GM21529 (cell line): ENCODE measurements around the gene TRAM1L1.

ENCODE experiments used
- ATAC-seq: cut with Tn5 transposase; IDR thresholded peaks from one replicate; pipeline ENCODE4 v1.9.1; 2021; ENCODE audit not compliant: unreplicated experiment

TRAM1L1 gene

DNA sequence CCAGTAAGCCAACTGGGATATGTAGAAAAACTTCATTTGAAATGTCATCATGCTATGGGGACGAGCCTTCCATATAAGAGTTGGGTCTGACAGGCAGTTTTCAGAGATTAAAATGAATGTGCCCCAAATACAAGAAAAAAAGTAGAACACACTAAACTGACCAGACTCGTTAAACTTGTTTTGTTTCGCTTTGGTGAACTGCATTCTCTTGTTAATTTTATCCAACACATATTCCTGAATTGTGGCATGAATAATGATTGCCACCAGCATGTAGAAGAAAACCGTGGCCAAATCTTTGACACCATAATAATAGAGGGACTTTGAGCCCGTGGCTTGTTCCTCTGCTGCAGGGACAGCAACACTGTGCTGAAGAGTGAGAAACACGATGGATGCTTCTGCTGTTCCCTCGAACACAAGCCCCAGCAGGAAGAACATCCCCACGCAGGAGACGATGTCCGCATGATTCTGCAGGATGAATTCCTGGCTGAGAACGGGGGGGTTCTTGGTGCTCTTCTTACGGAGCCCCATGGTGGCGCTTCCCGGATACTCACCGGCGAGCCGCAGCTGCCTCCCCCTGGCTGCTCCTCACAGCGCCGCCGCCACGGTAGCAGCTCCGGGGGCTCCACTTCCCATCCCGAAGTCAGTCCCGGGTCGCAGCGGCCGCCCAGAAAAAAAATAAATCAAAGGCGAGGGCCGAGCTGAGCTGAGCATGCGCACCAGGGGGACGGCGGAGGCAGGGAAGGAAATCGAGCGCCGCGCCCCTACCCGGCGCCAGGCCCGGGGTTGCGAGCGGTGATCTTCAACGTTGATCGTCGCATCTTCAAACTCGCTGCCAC is at the start of gene TRAM1L1:
Gene TRAM1L1 (minus strand): TSS at position 711 of the 836 bp plus-strand sequence. CDS start 183 bp downstream, at position 528.
- no peak for ATAC-seq

DNA sequence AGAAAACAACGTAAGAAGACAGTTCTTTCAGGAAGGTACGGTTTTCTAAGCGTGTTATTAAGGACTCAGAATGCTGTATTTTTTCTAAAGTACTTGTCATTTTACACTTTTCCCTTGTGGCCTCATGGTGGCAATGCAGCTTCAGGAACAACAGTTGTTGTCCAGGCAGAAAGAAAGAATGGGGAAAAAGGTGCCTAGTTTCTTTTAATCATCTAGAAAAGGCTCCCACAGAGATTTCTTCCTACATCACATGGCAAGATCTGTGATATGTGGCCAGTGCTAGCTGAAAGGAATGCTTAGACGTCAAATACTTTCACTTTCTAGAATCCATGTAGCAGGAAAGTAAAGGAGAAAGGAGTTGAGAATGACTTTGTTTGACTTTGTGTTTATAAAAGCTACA is 49.0 kb upstream of the TRAM1L1 start:
- peak; percentile 67 for ATAC-seq

- no peak for ATAC-seq
Measured at GRCh38 chr4:117096886-117097285, 11.5 kb upstream of the TRAM1L1 start.

- ATAC-seq: no peak
Measured at GRCh38 chr4:117096462-117096861, 11.1 kb upstream of the TRAM1L1 start.

GRCh38 chr4:117093571-117093970 is 8.2 kb upstream of the TRAM1L1 start:
- no peak for ATAC-seq

GRCh38 chr4:117077760-117078159 is 7.6 kb downstream of the TRAM1L1 start:
- ATAC-seq: no peak

DNA sequence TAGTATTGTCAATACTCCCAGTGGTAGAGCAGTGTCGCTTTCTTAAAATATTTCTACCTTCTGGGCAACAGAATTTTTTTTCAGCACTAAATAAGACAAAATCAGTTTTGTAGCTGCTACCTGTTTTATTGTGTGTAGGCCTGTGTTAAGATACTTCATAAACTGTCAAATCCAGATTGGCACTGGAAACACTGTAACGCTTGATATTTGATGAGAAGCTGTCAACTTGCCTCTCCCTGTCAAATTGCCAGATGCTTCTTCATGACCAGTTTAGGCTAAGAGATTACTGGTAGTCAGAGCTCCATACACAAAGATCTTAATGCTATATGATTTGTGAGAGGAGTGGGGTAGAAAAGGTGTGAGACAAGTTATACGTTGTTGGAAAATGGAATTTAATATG is 17.3 kb downstream of the TRAM1L1 start:
- ATAC-seq: no peak

GRCh38 chr4:117063961-117064696 is 21.2 kb downstream of the TRAM1L1 start:
- no peak for ATAC-seq

GRCh38 chr4:117042962-117043361 is 42.4 kb downstream of the TRAM1L1 start:
- no peak for ATAC-seq
